GM19463 (cell line): Measurements from ENCODE around the gene AJUBA.
"Not testable (repeated sequence)": the region's sequence is repeated elsewhere in the genome, so short reads cannot be mapped to it uniquely, and the experiment has no call there.

ENCODE experiments used
- ATAC-seq: cut with Tn5 transposase; IDR thresholded peaks from one replicate; pipeline ENCODE4 v1.9.1; 2021; ENCODE audit warnings: mild to moderate bottlenecking, moderate library complexity; ENCODE audit not compliant: unreplicated experiment

Gene AJUBA

GRCh38 chr14:22982477-22983245, at the start of gene AJUBA:
Gene AJUBA (minus strand): TSS chr14:22982551. CDS start chr14:22982266, 285 bp downstream.
- ATAC-seq = no peak

DNA sequence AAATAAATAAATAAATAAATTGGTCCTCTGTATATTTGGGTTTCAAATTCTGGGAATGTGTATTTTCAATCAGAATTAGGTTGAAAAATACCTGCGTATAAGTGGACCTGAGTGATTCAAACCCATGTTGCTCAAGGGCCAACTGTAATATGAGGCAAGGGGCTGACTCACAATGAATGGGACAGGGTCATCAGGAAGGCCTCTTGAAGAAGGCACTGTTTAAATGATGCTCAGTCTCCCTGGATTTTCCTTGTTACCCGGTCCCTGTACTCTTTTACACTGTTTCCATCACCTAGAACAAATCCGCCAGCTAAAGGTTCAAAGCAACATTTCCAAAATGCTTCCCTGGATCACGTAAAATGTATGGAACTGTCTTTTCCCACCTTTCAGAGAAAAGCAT, 48.6 kb upstream of the AJUBA start:
- ATAC-seq = no peak

- no peak for ATAC-seq
Observed at GRCh38 chr14:23028799-23029198, 46.4 kb upstream of the AJUBA start.

GRCh38 chr14:23025151-23025814, 42.9 kb upstream of the AJUBA start:
- ATAC-seq = no peak

DNA sequence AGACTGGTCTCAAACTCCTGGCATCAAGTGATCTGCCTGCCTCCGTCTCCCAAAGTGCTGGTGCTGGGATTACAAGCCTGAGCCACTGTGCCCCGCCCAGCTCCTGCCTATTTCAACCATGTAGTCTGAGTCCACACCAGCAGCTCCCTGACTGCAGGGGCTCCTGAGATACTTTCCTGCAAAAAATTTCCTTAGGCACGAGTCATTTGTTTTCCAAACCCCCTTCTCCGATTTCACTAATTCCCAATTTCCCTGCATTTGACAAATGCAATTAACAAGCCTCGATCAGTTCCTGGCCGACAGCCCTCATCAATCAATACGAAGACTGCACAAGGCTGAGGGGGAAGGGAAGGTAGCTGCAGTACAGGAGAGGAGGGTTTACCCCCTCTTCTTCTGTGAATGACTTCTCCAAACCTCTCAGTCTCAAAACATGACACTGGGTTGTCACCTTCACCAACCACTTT, 42.3 kb upstream of the AJUBA start:
- ATAC-seq = no peak

- ATAC-seq = no peak
Observed at GRCh38 chr14:23023795-23024152, 41.4 kb upstream of the AJUBA start.

DNA sequence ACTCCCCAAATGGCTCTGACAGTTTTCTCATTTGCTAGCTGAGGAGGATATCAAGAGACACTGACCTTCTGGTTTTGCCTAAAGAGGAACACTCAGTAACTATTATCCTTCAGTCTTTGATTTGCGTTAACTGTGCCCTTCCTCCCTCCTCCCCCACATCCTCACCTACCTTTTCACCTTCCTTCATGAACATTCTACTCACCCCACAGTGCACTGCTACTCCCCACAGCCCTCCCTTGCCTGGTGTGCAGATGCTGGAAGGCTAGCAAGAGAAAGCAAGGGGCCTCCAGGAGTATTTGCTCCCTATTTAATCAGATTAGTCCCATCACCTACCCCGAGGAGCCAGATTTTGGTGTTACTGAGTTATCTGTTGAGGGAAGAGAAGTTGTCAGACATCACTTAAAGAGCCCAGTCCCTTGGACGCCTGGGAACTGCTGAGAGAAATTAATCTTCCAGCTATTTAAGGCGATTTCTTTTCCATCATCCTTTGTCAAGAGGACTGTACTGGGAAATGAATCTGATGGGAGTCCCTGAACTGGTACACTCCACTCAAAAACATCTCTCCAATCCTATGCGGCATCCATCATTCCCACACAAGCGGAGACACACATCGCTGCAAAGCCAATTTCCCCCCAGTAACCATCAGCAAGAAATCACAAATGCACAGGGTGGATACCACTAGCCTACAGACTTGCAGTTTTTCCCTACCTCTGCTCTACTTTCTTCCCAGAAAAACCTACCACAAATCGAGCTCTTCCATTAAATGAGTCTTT, 40.9 kb upstream of the AJUBA start:
- ATAC-seq = no peak

- no peak for ATAC-seq
Observed at GRCh38 chr14:23021889-23022442, 39.6 kb upstream of the AJUBA start.

DNA sequence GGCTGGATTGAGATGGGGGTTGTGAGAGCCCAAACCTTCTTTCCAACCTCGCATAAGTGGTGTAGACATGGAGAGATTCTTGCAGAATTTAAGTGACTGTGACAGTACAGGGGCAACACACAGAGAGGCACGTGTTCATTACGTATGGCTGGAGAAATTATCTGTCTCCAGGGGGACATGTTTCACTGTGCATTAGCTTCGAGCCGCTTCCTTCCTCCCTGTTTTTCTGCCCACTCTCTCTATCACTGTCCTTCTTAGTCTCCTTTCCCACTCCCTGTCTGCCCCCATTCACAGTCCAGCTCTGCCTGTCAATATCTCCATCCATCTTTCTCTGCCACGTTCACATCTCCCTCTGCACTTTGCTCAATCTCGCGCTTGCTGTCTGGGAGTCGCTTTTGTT, 39.1 kb upstream of the AJUBA start:
- ATAC-seq = no peak

DNA sequence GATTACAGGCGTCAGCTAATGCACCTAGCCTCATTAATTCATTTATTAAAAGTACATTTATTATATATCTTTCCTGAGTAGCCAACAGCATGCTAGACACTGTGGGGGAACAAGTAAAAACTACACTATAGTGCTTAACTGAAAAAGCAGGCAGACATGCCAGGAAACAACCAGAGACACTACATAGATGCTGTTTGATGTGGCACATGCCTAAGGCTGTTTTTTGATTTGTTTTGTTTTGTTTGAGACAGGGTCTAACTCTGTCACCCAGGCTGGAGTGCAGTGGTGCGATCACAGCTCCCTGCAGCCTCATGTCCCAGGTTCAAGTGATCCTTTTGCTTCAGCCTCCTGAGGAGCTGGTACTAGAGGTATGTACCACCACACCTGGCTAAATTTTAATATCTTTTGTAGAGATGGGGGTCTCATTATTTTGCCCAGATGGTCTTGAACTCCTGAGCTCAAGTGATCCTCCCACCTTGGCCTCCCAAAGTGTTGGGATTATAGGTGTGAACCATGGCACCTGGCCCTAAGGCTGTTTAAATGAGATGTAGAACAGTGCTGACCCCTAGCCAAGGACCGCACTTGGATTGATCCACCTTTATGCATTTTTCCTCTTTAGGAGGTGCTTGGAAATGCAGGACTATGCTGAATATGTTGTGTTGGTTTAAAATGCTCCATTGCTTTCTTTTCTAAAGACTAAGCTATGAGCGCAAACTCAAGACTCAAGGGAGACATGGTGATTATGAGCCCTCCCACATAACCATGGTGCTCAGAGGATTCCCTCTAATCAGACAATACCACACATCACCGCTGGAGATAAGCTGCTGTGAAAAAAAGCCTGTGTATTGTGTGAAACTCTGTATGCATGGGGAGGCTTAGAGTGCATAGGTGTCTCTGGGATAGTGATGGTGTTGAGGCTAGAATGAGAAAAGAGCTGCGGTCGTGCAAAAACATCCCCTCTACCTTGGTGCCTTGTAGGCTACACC, 38.1 kb upstream of the AJUBA start:
- ATAC-seq = no peak

GRCh38 chr14:23018107-23018506, 35.8 kb upstream of the AJUBA start:
- ATAC-seq = no peak

DNA sequence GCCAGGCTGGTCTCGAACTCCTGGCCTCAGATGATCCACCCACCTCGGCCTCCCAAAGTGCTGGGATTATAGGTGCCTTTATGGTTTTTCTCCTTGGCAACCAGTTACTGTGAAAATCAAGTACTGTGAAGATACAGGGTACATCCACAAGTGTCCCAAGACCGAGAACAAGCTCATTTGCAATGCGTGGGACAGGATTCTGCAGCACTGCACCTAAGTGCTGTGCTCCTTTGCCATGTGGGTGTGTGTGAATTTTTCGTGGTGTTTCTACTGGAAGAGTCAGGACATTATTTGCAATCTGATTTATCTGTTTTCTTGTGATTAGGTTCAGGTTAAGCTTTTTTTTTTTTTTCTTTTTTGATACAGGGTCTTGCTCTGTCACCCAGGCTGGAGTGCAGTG, 34.7 kb upstream of the AJUBA start:
- no peak for ATAC-seq

- no peak for ATAC-seq
Observed at GRCh38 chr14:23015618-23016017, 33.3 kb upstream of the AJUBA start.

- not testable (repeated sequence) for ATAC-seq
Observed at GRCh38 chr14:23013749-23014054, 31.4 kb upstream of the AJUBA start.

GRCh38 chr14:23013054-23013748, 30.9 kb upstream of the AJUBA start:
- no peak for ATAC-seq

- ATAC-seq = peak; percentile 39
Observed at GRCh38 chr14:23009939-23010726, 27.8 kb upstream of the AJUBA start, which contains the start of gene C14orf93. Gene C14orf93 (minus strand): TSS chr14:23010143. CDS start chr14:22999023, 11,120 bp downstream.

DNA sequence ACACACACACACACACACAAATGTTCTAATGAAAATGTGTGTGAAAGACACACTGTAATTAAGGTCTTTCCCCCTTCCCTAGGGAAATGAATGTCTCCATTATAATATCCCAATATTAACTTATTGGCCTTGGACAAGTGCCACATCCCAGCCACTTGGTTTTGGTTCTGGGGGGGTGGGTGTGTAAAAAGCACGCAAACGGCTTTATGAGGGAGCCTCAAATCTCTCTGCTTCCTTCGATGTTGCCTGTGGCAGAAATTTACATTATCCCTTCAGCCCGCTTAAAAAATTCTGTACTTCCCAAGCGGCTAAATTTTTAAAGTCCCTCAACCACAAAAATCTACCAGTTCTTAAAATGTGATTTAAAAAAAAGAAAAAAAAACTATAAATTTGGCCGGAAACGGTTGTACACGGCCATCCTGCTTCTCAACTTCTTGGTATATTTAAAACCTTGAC, 27.2 kb upstream of the AJUBA start:
- ATAC-seq = no peak

- no peak for ATAC-seq
Observed at GRCh38 chr14:23008831-23009230, 26.5 kb upstream of the AJUBA start.
